ENCODE measurements around the gene HAPLN1. TPM values are rescaled to one million over a fixed set of nuclear protein-coding genes. Genes with fewer than 3 reads are reported as not detected.

Gene HAPLN1
- total RNA-seq, 1 experiment from 2014 or later, result not detected

- H3K4me3 Mint-ChIP-seq (ENCODE audit: low read depth, unreplicated experiment), result no peak overlapping the region
- H3K27ac Mint-ChIP-seq (ENCODE audit: unreplicated experiment), result no peak overlapping the region
- no peaks in the 10 kb centered on the region for H3K4me1 Mint-ChIP-seq (ENCODE audit: low read depth, unreplicated experiment)
- H3K36me3 Mint-ChIP-seq (ENCODE audit: insufficient read depth, unreplicated experiment), result no peaks in the 10 kb centered on the region
- no TSS peak for BruUV-seq (replicated peaks)
- intact Hi-C loops (cut with micrococcal nuclease; ENCODE audit: unreplicated experiment), result no loop called here
- CTCF ChIA-PET, result no interaction called here
- H3K27me3 Mint-ChIP-seq (ENCODE audit: unreplicated experiment), result no peaks in the 10 kb centered on the region
- no peaks in the 10 kb centered on the region for H3K9me3 Mint-ChIP-seq (ENCODE audit: low read depth, unreplicated experiment)
- TF ChIP-seq CTCF (IDR thresholded peaks at IDR 0.05; ENCODE audit: unreplicated experiment), result no peak
- no peak for DNase-seq
Observed at GRCh38 chr5:83662558-83662957, 58.1 kb downstream of the HAPLN1 start.

- no peaks in the 10 kb centered on the region for H3K36me3 Mint-ChIP-seq (ENCODE audit: insufficient read depth, unreplicated experiment)
- no TSS peak for BruUV-seq (replicated peaks)
- H3K4me1 Mint-ChIP-seq (ENCODE audit: low read depth, unreplicated experiment), result no peaks in the 10 kb centered on the region
- no peak for DNase-seq
- intact Hi-C loops (cut with micrococcal nuclease; ENCODE audit: unreplicated experiment), result no loop called here
- no peak overlapping the region for H3K4me3 Mint-ChIP-seq (ENCODE audit: low read depth, unreplicated experiment)
- no peaks in the 10 kb centered on the region for H3K9me3 Mint-ChIP-seq (ENCODE audit: low read depth, unreplicated experiment)
- TF ChIP-seq CTCF (IDR thresholded peaks at IDR 0.05; ENCODE audit: unreplicated experiment), result no peak
- CTCF ChIA-PET, result interaction anchor here (1.2 kb wide), 1 partner anchor 11 kb away, joined by 3 read pairs; no protein-coding TSS in a partner anchor
- H3K27ac Mint-ChIP-seq (ENCODE audit: unreplicated experiment), result no peak overlapping the region
- H3K27me3 Mint-ChIP-seq (ENCODE audit: unreplicated experiment), result no peaks in the 10 kb centered on the region
Observed at GRCh38 chr5:83657807-83658525, 62.7 kb downstream of the HAPLN1 start.

DNA sequence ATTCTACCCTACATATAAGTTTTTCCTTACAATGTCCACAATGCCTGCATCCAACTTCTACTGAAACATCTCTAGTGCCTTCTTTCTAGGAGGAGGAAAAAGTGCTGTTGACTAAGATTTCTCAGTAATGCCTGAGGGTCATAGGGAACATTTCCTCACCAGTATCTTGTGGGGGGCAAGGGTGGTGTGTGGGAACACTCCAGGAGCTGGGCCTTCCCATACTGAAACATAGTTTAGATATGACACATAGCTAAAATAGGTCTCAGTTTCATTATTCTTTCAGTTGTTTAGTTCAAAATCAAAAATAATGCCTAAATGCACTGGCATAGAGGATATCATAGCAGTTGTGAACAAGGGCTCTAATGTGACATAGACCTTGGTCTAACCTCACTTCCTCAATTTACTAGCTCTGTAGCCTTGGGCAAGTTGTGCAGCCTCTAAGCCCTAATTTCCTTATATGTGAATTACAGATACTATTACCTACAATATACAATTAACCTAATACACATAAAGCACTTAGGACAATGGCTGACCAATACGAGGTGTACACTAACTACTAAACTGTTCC, 66.1 kb downstream of the HAPLN1 start:
- CTCF ChIA-PET, result interaction anchor here (1.0 kb wide), 1 partner anchor 16 kb away, joined by 3 read pairs; no protein-coding TSS in a partner anchor
- Mint-ChIP-seq H3K27ac (ENCODE audit: unreplicated experiment) (no peak overlapping the region), H3K9me3 (ENCODE audit: low read depth, unreplicated experiment) (no peaks in the 10 kb centered on the region), H3K36me3 (ENCODE audit: insufficient read depth, unreplicated experiment) (no peaks in the 10 kb centered on the region), H3K4me1 (ENCODE audit: low read depth, unreplicated experiment) (no peaks in the 10 kb centered on the region), H3K4me3 (ENCODE audit: low read depth, unreplicated experiment) (no peak overlapping the region), H3K27me3 (ENCODE audit: unreplicated experiment) (no peaks in the 10 kb centered on the region)
- intact Hi-C loops (cut with micrococcal nuclease; ENCODE audit: unreplicated experiment), result no loop called here
- no TSS peak for BruUV-seq (replicated peaks)
- no peak for DNase-seq
- TF ChIP-seq CTCF (IDR thresholded peaks at IDR 0.05; ENCODE audit: unreplicated experiment), result no peak

- Mint-ChIP-seq H3K4me1 (ENCODE audit: low read depth, unreplicated experiment) (no peaks in the 10 kb centered on the region), H3K27ac (ENCODE audit: unreplicated experiment) (no peak overlapping the region), H3K9me3 (ENCODE audit: low read depth, unreplicated experiment) (no peaks in the 10 kb centered on the region), H3K36me3 (ENCODE audit: insufficient read depth, unreplicated experiment) (no peaks in the 10 kb centered on the region), H3K27me3 (ENCODE audit: unreplicated experiment) (no peaks in the 10 kb centered on the region), H3K4me3 (ENCODE audit: low read depth, unreplicated experiment) (no peak overlapping the region)
- CTCF ChIA-PET, result no interaction called here
- no peak for TF ChIP-seq CTCF (IDR thresholded peaks at IDR 0.05; ENCODE audit: unreplicated experiment)
- intact Hi-C loops (cut with micrococcal nuclease; ENCODE audit: unreplicated experiment), result no loop called here
- DNase-seq, result no peak
- BruUV-seq (replicated peaks), result no TSS peak
Observed at GRCh38 chr5:83653669-83654068, 67.0 kb downstream of the HAPLN1 start.

Measured in Calu3 (cell line).